ENCODE data around the gene CBLB.

CBLB gene

DNA sequence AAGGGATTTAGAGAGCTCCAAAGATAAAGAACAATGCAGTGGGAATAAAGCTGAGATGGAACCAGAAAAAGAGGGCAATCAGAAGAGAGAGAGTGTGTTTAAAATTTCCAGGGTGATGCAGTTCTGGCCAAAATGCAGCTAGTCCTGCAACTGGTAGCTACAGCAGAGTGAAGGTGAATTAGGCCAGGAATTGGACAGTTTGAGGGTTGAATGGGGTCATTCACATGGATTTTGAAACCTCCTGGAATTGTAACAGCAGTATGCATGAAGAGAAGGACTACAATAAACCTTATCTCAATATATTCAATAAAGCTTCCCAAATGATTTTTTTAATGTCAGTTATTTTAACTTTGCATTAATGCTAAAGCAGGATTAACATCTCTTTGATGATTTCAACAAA is 85.2 kb downstream of the CBLB start:
- Histone ChIP-seq H3K27me3 (ENCODE audit: control insufficient read depth, insufficient read depth, low read length) (no peaks in the 10 kb centered on the region), H3K4me1 (ENCODE audit: control insufficient read depth, insufficient read depth, low read length) (no peaks in the 10 kb centered on the region)

GRCh38 chr3:105781871-105782270 is 86.9 kb downstream of the CBLB start:
- H3K27me3 ChIP-seq (ENCODE audit: control insufficient read depth, insufficient read depth, low read length), result no peaks in the 10 kb centered on the region
- no peaks in the 10 kb centered on the region for H3K9me3 ChIP-seq (replicated peaks; ENCODE audit: low read length)
- H3K36me3 ChIP-seq (ENCODE audit: insufficient read depth, low read length), result no peaks in the 10 kb centered on the region
- H3K9ac ChIP-seq (ENCODE audit: low read depth, low read length), result no peak overlapping the region
- H3K4me1 ChIP-seq (ENCODE audit: control insufficient read depth, insufficient read depth, low read length), result peaks cover 2% of the 10 kb centered on the region
- no peak overlapping the region for H3K4me2 ChIP-seq (ENCODE audit: low read length)
- no peak overlapping the region for H3K4me3 ChIP-seq (ENCODE audit: low read length)

More for the DNA sequence above, 85.2 kb downstream of the CBLB start:
- Histone ChIP-seq H3K9me3 (replicated peaks; ENCODE audit: low read length) (no peaks in the 10 kb centered on the region), H3K4me3 (ENCODE audit: low read length) (no peak overlapping the region), H3K9ac (ENCODE audit: low read depth, low read length) (no peak overlapping the region), H3K4me2 (ENCODE audit: low read length) (no peak overlapping the region), H3K36me3 (ENCODE audit: insufficient read depth, low read length) (no peaks in the 10 kb centered on the region)

DNA sequence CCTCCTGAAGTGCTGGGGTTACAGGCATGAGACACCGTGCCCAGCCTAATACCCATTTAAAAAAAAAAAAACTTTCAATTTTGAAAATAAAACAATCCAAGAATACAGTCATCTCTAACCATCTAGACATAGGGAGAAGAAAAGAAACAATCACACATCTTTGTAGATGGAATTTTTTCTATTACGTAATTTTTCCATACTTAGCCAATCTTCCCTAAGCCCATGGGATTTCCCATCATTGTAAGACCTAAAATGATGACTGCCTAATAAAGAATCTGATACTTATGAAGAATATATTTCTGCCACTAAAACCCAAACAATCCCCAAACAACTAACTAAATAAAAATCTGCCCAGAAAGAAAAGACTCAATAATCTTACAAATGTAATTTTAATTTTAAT is 88.7 kb downstream of the CBLB start:
- Histone ChIP-seq H3K27me3 (ENCODE audit: control insufficient read depth, insufficient read depth, low read length) (no peaks in the 10 kb centered on the region), H3K9me3 (replicated peaks; ENCODE audit: low read length) (no peaks in the 10 kb centered on the region), H3K9ac (ENCODE audit: low read depth, low read length) (no peak overlapping the region), H3K4me1 (ENCODE audit: control insufficient read depth, insufficient read depth, low read length) (peaks cover 2% of the 10 kb centered on the region), H3K4me2 (ENCODE audit: low read length) (no peak overlapping the region), H3K36me3 (ENCODE audit: insufficient read depth, low read length) (no peaks in the 10 kb centered on the region), H3K4me3 (ENCODE audit: low read length) (no peak overlapping the region)

DNA sequence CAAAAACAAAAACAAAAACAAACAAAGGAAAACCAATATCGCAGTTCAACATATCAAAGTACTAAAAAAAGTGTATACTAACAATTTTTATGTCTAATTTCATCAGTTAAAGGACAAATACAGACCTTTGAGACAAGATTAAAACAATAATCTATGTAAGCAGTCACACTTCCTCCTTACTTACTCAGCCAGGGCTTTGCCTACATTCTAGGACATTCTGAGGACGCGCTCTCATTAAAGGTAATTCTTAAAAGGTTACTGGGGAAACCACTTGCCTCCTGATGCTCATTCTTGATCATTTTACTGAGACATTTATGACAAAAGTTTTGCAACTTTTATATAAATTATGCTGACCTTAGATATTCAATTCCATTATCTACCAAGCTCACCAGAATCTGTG is 93.4 kb downstream of the CBLB start:
- Histone ChIP-seq H3K4me1 (ENCODE audit: control insufficient read depth, insufficient read depth, low read length) (peaks cover 2% of the 10 kb centered on the region), H3K9ac (ENCODE audit: low read depth, low read length) (no peak overlapping the region), H3K4me2 (ENCODE audit: low read length) (no peak overlapping the region), H3K36me3 (ENCODE audit: insufficient read depth, low read length) (no peaks in the 10 kb centered on the region), H3K4me3 (ENCODE audit: low read length) (no peak overlapping the region), H3K27me3 (ENCODE audit: control insufficient read depth, insufficient read depth, low read length) (no peaks in the 10 kb centered on the region), H3K9me3 (replicated peaks; ENCODE audit: low read length) (no peaks in the 10 kb centered on the region)

DNA sequence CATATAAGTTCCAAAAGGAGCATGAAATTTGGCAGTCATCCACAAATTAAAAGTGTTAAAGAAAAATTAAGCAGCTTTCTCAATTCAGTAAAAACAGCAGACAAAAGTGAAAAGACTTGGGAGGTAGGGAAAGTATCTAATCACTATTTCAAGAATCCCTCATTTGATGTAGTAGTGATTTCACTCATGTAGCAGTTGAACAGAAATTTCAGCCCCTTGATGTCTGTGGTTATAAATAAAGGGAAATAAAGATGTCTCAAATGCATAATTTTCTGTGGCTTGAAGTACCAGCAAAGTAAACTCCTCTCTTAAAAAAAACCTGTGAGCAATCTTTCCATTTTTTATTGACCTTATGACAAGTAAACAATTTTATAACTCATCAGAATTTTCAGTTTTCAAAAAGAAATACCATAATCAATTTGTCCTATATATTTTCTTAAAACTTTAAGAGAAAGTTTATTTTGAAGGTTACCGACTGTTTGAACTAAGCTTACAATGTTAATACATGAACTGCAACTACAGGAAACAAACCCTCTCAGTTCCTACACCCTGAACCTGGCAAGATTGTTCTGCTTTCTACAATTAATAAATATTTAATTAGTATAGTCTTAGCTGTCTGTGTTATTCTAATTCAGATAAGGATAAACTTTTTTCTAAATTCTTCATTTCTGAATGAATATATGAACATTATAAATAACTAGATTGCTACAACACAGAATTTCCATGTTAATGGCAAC is 94.2 kb downstream of the CBLB start:
- no peaks in the 10 kb centered on the region for H3K36me3 ChIP-seq (ENCODE audit: insufficient read depth, low read length)
- H3K4me2 ChIP-seq (ENCODE audit: low read length), result no peak overlapping the region

DNA sequence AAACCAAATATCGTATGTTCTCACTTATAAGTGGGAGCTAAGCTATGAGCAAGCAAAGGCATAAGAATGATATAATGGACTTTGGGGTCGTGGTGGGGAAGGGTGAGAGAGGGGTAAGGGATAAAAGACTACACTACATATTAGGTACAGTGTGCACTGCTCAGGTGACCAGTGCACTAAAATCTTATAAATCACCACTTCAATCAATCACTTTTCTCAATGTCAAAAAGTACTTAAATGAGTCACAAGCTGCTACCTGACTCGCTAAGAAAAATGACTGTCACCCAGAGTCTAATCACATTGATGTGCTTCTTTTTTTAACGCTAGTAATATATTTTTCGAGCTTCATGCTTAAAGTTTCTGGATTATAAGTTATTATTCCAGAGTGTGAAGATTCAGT is 95.5 kb downstream of the CBLB start:
- no peaks in the 10 kb centered on the region for H3K9me3 ChIP-seq (replicated peaks; ENCODE audit: low read length)
- no peak overlapping the region for H3K4me2 ChIP-seq (ENCODE audit: low read length)
- H3K27me3 ChIP-seq (ENCODE audit: control insufficient read depth, insufficient read depth, low read length), result no peaks in the 10 kb centered on the region
- H3K4me1 ChIP-seq (ENCODE audit: control insufficient read depth, insufficient read depth, low read length), result peaks cover 2% of the 10 kb centered on the region
- H3K4me3 ChIP-seq (ENCODE audit: low read length), result no peak overlapping the region
- H3K9ac ChIP-seq (ENCODE audit: low read depth, low read length), result no peak overlapping the region
- H3K36me3 ChIP-seq (ENCODE audit: insufficient read depth, low read length), result no peaks in the 10 kb centered on the region

More for the DNA sequence above, 94.2 kb downstream of the CBLB start:
- Histone ChIP-seq H3K27me3 (ENCODE audit: control insufficient read depth, insufficient read depth, low read length) (no peaks in the 10 kb centered on the region), H3K4me3 (ENCODE audit: low read length) (no peak overlapping the region), H3K9ac (ENCODE audit: low read depth, low read length) (no peak overlapping the region), H3K4me1 (ENCODE audit: control insufficient read depth, insufficient read depth, low read length) (peaks cover 2% of the 10 kb centered on the region), H3K9me3 (replicated peaks; ENCODE audit: low read length) (no peaks in the 10 kb centered on the region)

GRCh38 chr3:105772635-105773034 is 96.2 kb downstream of the CBLB start:
- H3K4me1 ChIP-seq (ENCODE audit: control insufficient read depth, insufficient read depth, low read length), result peaks cover 2% of the 10 kb centered on the region

GRCh38 chr3:105771392-105771791 is 97.4 kb downstream of the CBLB start:
- Histone ChIP-seq H3K4me2 (ENCODE audit: low read length) (no peak overlapping the region), H3K4me1 (ENCODE audit: control insufficient read depth, insufficient read depth, low read length) (no peaks in the 10 kb centered on the region), H3K9ac (ENCODE audit: low read depth, low read length) (no peak overlapping the region), H3K4me3 (ENCODE audit: low read length) (no peak overlapping the region), H3K36me3 (ENCODE audit: insufficient read depth, low read length) (no peaks in the 10 kb centered on the region), H3K27me3 (ENCODE audit: control insufficient read depth, insufficient read depth, low read length) (no peaks in the 10 kb centered on the region), H3K9me3 (replicated peaks; ENCODE audit: low read length) (no peaks in the 10 kb centered on the region)

More at GRCh38 chr3:105772635-105773034, 96.2 kb downstream of the CBLB start:
- H3K36me3 ChIP-seq (ENCODE audit: insufficient read depth, low read length), result no peaks in the 10 kb centered on the region
- H3K9ac ChIP-seq (ENCODE audit: low read depth, low read length), result no peak overlapping the region
- no peak overlapping the region for H3K4me3 ChIP-seq (ENCODE audit: low read length)
- H3K27me3 ChIP-seq (ENCODE audit: control insufficient read depth, insufficient read depth, low read length), result no peaks in the 10 kb centered on the region
- no peak overlapping the region for H3K4me2 ChIP-seq (ENCODE audit: low read length)
- no peaks in the 10 kb centered on the region for H3K9me3 ChIP-seq (replicated peaks; ENCODE audit: low read length)

DNA sequence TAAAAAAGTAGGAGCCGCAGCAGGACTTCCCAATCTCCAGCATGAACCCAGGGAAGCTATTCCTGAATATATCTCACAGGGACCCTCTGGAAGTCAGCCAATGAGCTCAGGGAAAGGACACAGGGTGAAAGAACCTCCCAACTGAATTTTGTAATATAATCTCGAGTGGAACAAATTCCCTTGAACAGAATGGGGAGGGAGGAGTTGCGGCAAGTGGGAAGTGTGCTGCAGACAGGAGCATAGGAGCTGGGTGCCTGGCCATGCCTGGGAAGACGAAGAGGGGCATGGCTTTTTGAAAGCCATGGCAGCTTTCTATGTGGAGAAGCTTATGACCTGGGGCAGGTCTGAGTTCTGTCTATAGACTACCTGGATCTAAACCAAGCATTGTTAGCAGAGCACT is 98.4 kb downstream of the CBLB start:
- H3K9me3 ChIP-seq (replicated peaks; ENCODE audit: low read length), result no peaks in the 10 kb centered on the region
- H3K4me2 ChIP-seq (ENCODE audit: low read length), result no peak overlapping the region
- H3K36me3 ChIP-seq (ENCODE audit: insufficient read depth, low read length), result no peaks in the 10 kb centered on the region
- no peak overlapping the region for H3K4me3 ChIP-seq (ENCODE audit: low read length)
- no peak overlapping the region for H3K9ac ChIP-seq (ENCODE audit: low read depth, low read length)
- no peaks in the 10 kb centered on the region for H3K4me1 ChIP-seq (ENCODE audit: control insufficient read depth, insufficient read depth, low read length)
- H3K27me3 ChIP-seq (ENCODE audit: control insufficient read depth, insufficient read depth, low read length), result no peaks in the 10 kb centered on the region

GRCh38 chr3:105767776-105768175 is 101.0 kb downstream of the CBLB start:
- no peak overlapping the region for H3K4me3 ChIP-seq (ENCODE audit: low read length)
- H3K9ac ChIP-seq (ENCODE audit: low read depth, low read length), result no peak overlapping the region
- no peaks in the 10 kb centered on the region for H3K4me1 ChIP-seq (ENCODE audit: control insufficient read depth, insufficient read depth, low read length)

DNA sequence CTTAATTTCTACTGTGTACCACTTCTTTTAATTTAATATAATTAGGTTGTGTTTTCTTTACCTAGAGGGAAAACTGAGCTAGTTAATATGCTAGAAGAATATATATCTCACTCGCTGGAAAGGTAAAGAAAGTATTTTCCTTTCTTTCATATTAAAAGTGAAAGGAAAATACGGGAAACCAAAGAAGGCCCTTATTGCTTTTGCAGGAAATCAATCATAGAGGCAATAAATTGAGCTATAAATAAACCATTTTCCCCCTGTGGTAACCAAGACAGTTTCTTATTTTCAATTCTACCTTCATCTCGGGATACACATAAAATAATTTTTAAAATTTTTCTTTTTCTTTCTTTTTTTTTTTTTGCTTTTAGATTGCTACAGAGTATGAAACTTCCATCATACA is 101.6 kb downstream of the CBLB start:
- no peaks in the 10 kb centered on the region for H3K4me1 ChIP-seq (ENCODE audit: control insufficient read depth, insufficient read depth, low read length)

More at GRCh38 chr3:105767776-105768175, 101.0 kb downstream of the CBLB start:
- peaks cover 6% of the 10 kb centered on the region for H3K36me3 ChIP-seq (ENCODE audit: insufficient read depth, low read length)
- H3K9me3 ChIP-seq (replicated peaks; ENCODE audit: low read length), result no peaks in the 10 kb centered on the region
- no peaks in the 10 kb centered on the region for H3K27me3 ChIP-seq (ENCODE audit: control insufficient read depth, insufficient read depth, low read length)
- no peak overlapping the region for H3K4me2 ChIP-seq (ENCODE audit: low read length)

GRCh38 chr3:105765308-105765639 is 103.5 kb downstream of the CBLB start:
- Histone ChIP-seq H3K4me2 (ENCODE audit: low read length) (no peak overlapping the region), H3K36me3 (ENCODE audit: insufficient read depth, low read length) (peaks cover 15% of the 10 kb centered on the region), H3K27me3 (ENCODE audit: control insufficient read depth, insufficient read depth, low read length) (no peaks in the 10 kb centered on the region), H3K4me3 (ENCODE audit: low read length) (no peak overlapping the region), H3K9me3 (replicated peaks; ENCODE audit: low read length) (no peaks in the 10 kb centered on the region), H3K4me1 (ENCODE audit: control insufficient read depth, insufficient read depth, low read length) (no peaks in the 10 kb centered on the region), H3K9ac (ENCODE audit: low read depth, low read length) (no peak overlapping the region)

More for the DNA sequence above, 101.6 kb downstream of the CBLB start:
- no peaks in the 10 kb centered on the region for H3K9me3 ChIP-seq (replicated peaks; ENCODE audit: low read length)
- no peak overlapping the region for H3K9ac ChIP-seq (ENCODE audit: low read depth, low read length)
- no peak overlapping the region for H3K4me3 ChIP-seq (ENCODE audit: low read length)
- no peak overlapping the region for H3K4me2 ChIP-seq (ENCODE audit: low read length)
- peaks cover 8% of the 10 kb centered on the region for H3K36me3 ChIP-seq (ENCODE audit: insufficient read depth, low read length)
- H3K27me3 ChIP-seq (ENCODE audit: control insufficient read depth, insufficient read depth, low read length), result no peaks in the 10 kb centered on the region
